Ramos (cell line): ENCODE measurements around the gene OXER1.
"Not testable (repeated sequence)": the region's sequence is repeated elsewhere in the genome, so short reads cannot be mapped to it uniquely, and the experiment has no call there.

Experiments used
- in situ Hi-C: fragments of 300-500 bp; cut with MboI; formaldehyde crosslinking; loops from one replicate; pipeline ENCODE4 v1.14.3; 2022; ENCODE audit warnings: low sequenced_read_pairs; ENCODE audit not compliant: unreplicated experiment

The OXER1 gene

GRCh38 chr2:42754776-42755140 lies 9.2 kb downstream of the OXER1 start:
- in situ Hi-C loops: no loop called here

GRCh38 chr2:42754021-42754775 lies 9.7 kb downstream of the OXER1 start:
- in situ Hi-C loops: no loop called here

GRCh38 chr2:42752816-42753813 lies 10.8 kb downstream of the OXER1 start:
- in situ Hi-C loops: no loop called here

GRCh38 chr2:42752314-42752713 lies 11.6 kb downstream of the OXER1 start:
- in situ Hi-C loops: no loop called here

- in situ Hi-C loops: no loop called here
Observed at GRCh38 chr2:42748840-42749239, 15.1 kb downstream of the OXER1 start.

GRCh38 chr2:42747422-42747821 lies 16.5 kb downstream of the OXER1 start:
- in situ Hi-C loops: no loop called here

- in situ Hi-C loops: no loop called here
Observed at GRCh38 chr2:42744545-42745082, 19.3 kb downstream of the OXER1 start.

- in situ Hi-C loops: no loop called here
Observed at GRCh38 chr2:42743659-42743990, 20.3 kb downstream of the OXER1 start.

GRCh38 chr2:42742740-42743658 lies 20.9 kb downstream of the OXER1 start:
- in situ Hi-C loops: no loop called here

- in situ Hi-C loops: no loop called here
Observed at GRCh38 chr2:42741140-42741539, 22.8 kb downstream of the OXER1 start.

- in situ Hi-C loops: no loop called here
Observed at GRCh38 chr2:42736598-42737322, 27.2 kb downstream of the OXER1 start.

- in situ Hi-C loops: no loop called here
Observed at GRCh38 chr2:42733852-42734251, 30.1 kb downstream of the OXER1 start.

GRCh38 chr2:42731316-42731715 lies 32.6 kb downstream of the OXER1 start:
- in situ Hi-C loops: not testable (repeated sequence)

- in situ Hi-C loops: no loop called here
Observed at GRCh38 chr2:42726680-42727079, 37.3 kb downstream of the OXER1 start.

- in situ Hi-C loops: no loop called here
Observed at GRCh38 chr2:42725657-42726056, 38.3 kb downstream of the OXER1 start.

GRCh38 chr2:42724886-42725285 lies 39.0 kb downstream of the OXER1 start:
- in situ Hi-C loops: no loop called here

GRCh38 chr2:42723465-42723864 lies 40.5 kb downstream of the OXER1 start:
- in situ Hi-C loops: no loop called here

- in situ Hi-C loops: no loop called here
Observed at GRCh38 chr2:42722320-42723190, 41.4 kb downstream of the OXER1 start.

- in situ Hi-C loops: no loop called here
Observed at GRCh38 chr2:42721898-42722297, 42.0 kb downstream of the OXER1 start.
